CD14-positive monocyte (primary cell): ENCODE results near the gene SYNDIG1. TPM values are rescaled to one million over a fixed set of nuclear protein-coding genes. Genes with fewer than 3 reads are reported as not detected.

ENCODE experiments used
- DNase-seq, 3 donors: peaks; one replicate each; pipeline ENCODE4 v3.0.0-alpha.2; 2011 to 2022
- H2AFZ ChIP-seq: 2 replicates; pipeline ENCODE4 v1.6.0; 2012; ENCODE audit warnings: mild to moderate bottlenecking, low read depth, low read length, inconsistent platforms; ENCODE audit not compliant: insufficient read depth, poor library complexity, severe bottlenecking
- H3K27ac ChIP-seq, 2 donors: 1 replicate in 1 of 2; 2 replicates in 1 of 2; pipeline ENCODE4 v1.5.1; 2012 to 2013; ENCODE audit warnings: low read length in 2 of 2, control low read depth in 1 of 2, inconsistent platforms in 1 of 2, low read depth in 1 of 2, mild to moderate bottlenecking in 1 of 2
- H3K27me3 ChIP-seq, 2 donors: one replicate each; pipeline versions ENCODE4 v1.6.0 to v1.6.1; 2011 to 2013; ENCODE audit warnings: low read length in 2 of 2; ENCODE audit not compliant: control insufficient read depth in 2 of 2, insufficient read depth in 2 of 2
- H3K36me3 ChIP-seq, 2 donors: replicated peaks in 1 of 2; 1 replicate in 1 of 2; 2 replicates in 1 of 2; pipeline versions ENCODE4 v1.5.1 to v1.6.1; 2012 to 2013; ENCODE audit warnings: low read length in 2 of 2, control low read depth in 1 of 2, inconsistent platforms in 1 of 2, mild to moderate bottlenecking in 1 of 2; ENCODE audit not compliant: insufficient read depth in 2 of 2, control insufficient read depth in 1 of 2
- H3K4me1 ChIP-seq, 2 donors: 1 replicate in 1 of 2; 2 replicates in 1 of 2; pipeline versions ENCODE4 v1.5.1 to v1.6.1; 2012 to 2013; ENCODE audit warnings: low read length in 2 of 2, control low read depth in 1 of 2, inconsistent platforms in 1 of 2, mild to moderate bottlenecking in 1 of 2, moderate library complexity in 1 of 2; ENCODE audit not compliant: insufficient read depth in 2 of 2, control insufficient read depth in 1 of 2
- H3K4me2 ChIP-seq: replicated peaks from 2 replicates; pipeline ENCODE3; 2012; ENCODE audit warnings: low read length, moderate library complexity, mild to moderate bottlenecking; ENCODE audit not compliant: poor library complexity, severe bottlenecking; ENCODE audit errors: extremely low read depth
- H3K4me3 ChIP-seq, 3 experiments: fragments of 200-600 bp in 1 of 3; sonication (generic) in 1 of 3; replicated peaks in 1 of 3; 1 replicate in 2 of 3; 2 replicates in 1 of 3; pipeline ENCODE4 v1.5.1; 2011 to 2013; ENCODE audit warnings: low read length in 3 of 3, mild to moderate bottlenecking in 3 of 3, control low read depth in 2 of 3, low read depth in 2 of 3, inconsistent platforms in 1 of 3, moderate library complexity in 1 of 3
- H3K79me2 ChIP-seq: 2 replicates; pipeline ENCODE4 v1.6.0; 2012; ENCODE audit warnings: mild to moderate bottlenecking, control low read depth, inconsistent platforms, low read length, moderate library complexity; ENCODE audit not compliant: insufficient read depth
- H3K9ac ChIP-seq: 2 replicates; pipeline ENCODE4 v1.6.0; 2017; ENCODE audit warnings: low read length, mild to moderate bottlenecking; ENCODE audit not compliant: insufficient read depth, poor library complexity, severe bottlenecking
- H3K9me3 ChIP-seq, 2 donors: replicated peaks in 1 of 2; 1 replicate in 1 of 2; 2 replicates in 1 of 2; pipeline versions ENCODE4 v1.5.1 to v1.6.1; 2012 to 2013; ENCODE audit warnings: low read length in 2 of 2, control low read depth in 1 of 2; ENCODE audit not compliant: control insufficient read depth in 1 of 2, insufficient read depth in 1 of 2
- H4K20me1 ChIP-seq: 2 replicates; pipeline ENCODE4 v1.6.0; 2012; ENCODE audit warnings: mild to moderate bottlenecking, low read length, control low read depth, moderate library complexity; ENCODE audit not compliant: insufficient read depth
- H3K27ac Mint-ChIP-seq, 7 donors: one replicate each; pipeline ENCODE4 v1.8.0; 2020; ENCODE audit warnings: mild to moderate bottlenecking in 7 of 7, mixed read lengths in 7 of 7, moderate library complexity in 6 of 7, inconsistent platforms in 2 of 7
- H3K27me3 Mint-ChIP-seq, 3 donors: one replicate each; pipeline ENCODE4 v1.8.0; 2021 to 2022; ENCODE audit warnings: low read depth in 3 of 3, mild to moderate bottlenecking in 3 of 3, mixed read lengths in 3 of 3, moderate library complexity in 3 of 3, inconsistent platforms in 1 of 3
- H3K36me3 Mint-ChIP-seq, 2 donors: one replicate each; pipeline ENCODE4 v1.8.0; 2020; ENCODE audit warnings: mixed read lengths in 2 of 2, inconsistent platforms in 1 of 2, mild to moderate bottlenecking in 1 of 2
- H3K4me1 Mint-ChIP-seq: one replicate; pipeline ENCODE4 v1.8.0; 2020; ENCODE audit warnings: mild to moderate bottlenecking, mixed read lengths
- H3K4me3 Mint-ChIP-seq, 2 donors: one replicate each; pipeline ENCODE4 v1.8.0; 2020; ENCODE audit warnings: mild to moderate bottlenecking in 2 of 2, mixed read lengths in 2 of 2, moderate library complexity in 1 of 2
- H3K9me3 Mint-ChIP-seq, 7 donors: one replicate each; pipeline ENCODE4 v1.8.0; 2020 to 2022; ENCODE audit warnings: mixed read lengths in 7 of 7, mild to moderate bottlenecking in 6 of 7, moderate library complexity in 6 of 7, inconsistent platforms in 2 of 7
- WGBS: methylation state at CpG from one replicate; pipeline ENCODE4 v1.1.5; 2013; ENCODE audit warnings: missing lambda C conversion rate; ENCODE audit not compliant: insufficient coverage; 5-methylcytosine and 5-hydroxymethylcytosine counted together
- intact Hi-C, 2 donors: fragments of 100-400 bp; cut with micrococcal nuclease; formaldehyde crosslinking; loops; one replicate each; pipeline versions ENCODE4 v1.15.0 to v1.15.1; 2023
- polyA plus RNA-seq, 3 donors: library from polyadenylated mRNA; depleted of rRNA in 1 of 3; unstranded in 2 of 3; stranded (reverse) in 1 of 3; fragments of 300-500 nt in 2 of 3; fragments of >200 nt in 1 of 3; fragmentation: Illumina TruSeq in 2 of 3; gene quantifications; 1 replicate in 2 of 3; 2 replicates in 1 of 3; pipeline ENCODE4 v1.2.3, GENCODE V29; 2012 to 2021
- TF ChIP-seq, protein P1 (sequence below): fragments of 200-600 bp; IDR thresholded peaks from one replicate; pipeline ENCODE4 v1.8.0; 2022; ENCODE audit warnings: antibody characterized with exemption, mild to moderate bottlenecking

The SYNDIG1 gene
- polyA plus RNA-seq, 3 donors: not detected

DNA sequence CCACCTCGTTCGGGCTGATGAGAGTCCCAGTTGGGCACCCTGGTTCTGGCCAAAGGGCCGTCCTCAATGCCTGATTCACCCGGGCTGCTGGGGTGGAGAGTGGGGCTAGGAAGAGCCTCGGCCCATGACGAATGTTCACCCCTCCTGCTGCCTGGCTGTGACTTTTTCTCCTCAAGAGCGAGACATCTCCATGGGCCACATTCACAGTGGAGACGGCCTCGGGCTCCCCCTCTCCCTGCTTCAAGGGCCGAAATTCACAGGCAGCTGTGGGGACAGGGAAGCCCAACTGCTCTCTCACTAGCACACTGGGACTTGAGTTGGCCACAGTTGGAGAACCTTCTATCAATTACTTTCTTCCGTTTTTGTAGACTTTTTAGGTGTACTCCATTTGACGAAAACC lies 138.0 kb downstream of the SYNDIG1 start:
- H3K27me3 Mint-ChIP-seq: peaks cover 0 to 9% (median 4%) of the 10 kb centered on the region in 3 donors
- H2AFZ ChIP-seq: no peak overlapping the region
- WGBS: 95% methylated on average over 6 of the region's 12 CpGs
- no peaks in the 10 kb centered on the region for H3K79me2 ChIP-seq
- H3K4me1 Mint-ChIP-seq: no peaks in the 10 kb centered on the region
- intact Hi-C loops: no loop called here
- H3K27ac ChIP-seq: no peak overlapping the region
- no peak overlapping the region for H3K4me3 Mint-ChIP-seq
- TF ChIP-seq, protein P1, sequence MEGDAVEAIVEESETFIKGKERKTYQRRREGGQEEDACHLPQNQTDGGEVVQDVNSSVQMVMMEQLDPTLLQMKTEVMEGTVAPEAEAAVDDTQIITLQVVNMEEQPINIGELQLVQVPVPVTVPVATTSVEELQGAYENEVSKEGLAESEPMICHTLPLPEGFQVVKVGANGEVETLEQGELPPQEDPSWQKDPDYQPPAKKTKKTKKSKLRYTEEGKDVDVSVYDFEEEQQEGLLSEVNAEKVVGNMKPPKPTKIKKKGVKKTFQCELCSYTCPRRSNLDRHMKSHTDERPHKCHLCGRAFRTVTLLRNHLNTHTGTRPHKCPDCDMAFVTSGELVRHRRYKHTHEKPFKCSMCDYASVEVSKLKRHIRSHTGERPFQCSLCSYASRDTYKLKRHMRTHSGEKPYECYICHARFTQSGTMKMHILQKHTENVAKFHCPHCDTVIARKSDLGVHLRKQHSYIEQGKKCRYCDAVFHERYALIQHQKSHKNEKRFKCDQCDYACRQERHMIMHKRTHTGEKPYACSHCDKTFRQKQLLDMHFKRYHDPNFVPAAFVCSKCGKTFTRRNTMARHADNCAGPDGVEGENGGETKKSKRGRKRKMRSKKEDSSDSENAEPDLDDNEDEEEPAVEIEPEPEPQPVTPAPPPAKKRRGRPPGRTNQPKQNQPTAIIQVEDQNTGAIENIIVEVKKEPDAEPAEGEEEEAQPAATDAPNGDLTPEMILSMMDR: no peak
- H3K9ac ChIP-seq: no peak overlapping the region
- H3K4me1 ChIP-seq: no peaks in the 10 kb centered on the region
- H3K27me3 ChIP-seq: no peaks in the 10 kb centered on the region
- peaks cover 0 to 8% (median 3%) of the 10 kb centered on the region in 7 donors for H3K9me3 Mint-ChIP-seq
- no peak overlapping the region for H3K4me2 ChIP-seq
- H3K27ac Mint-ChIP-seq: no peak overlapping the region
- no peak overlapping the region for H3K4me3 ChIP-seq
- H3K9me3 ChIP-seq: peaks cover 0 to 4% of the 10 kb centered on the region in 2 donors
- no peaks in the 10 kb centered on the region for H3K36me3 Mint-ChIP-seq
- no peaks in the 10 kb centered on the region for H3K36me3 ChIP-seq
- H4K20me1 ChIP-seq: no peaks in the 10 kb centered on the region
- no peak for DNase-seq

DNA sequence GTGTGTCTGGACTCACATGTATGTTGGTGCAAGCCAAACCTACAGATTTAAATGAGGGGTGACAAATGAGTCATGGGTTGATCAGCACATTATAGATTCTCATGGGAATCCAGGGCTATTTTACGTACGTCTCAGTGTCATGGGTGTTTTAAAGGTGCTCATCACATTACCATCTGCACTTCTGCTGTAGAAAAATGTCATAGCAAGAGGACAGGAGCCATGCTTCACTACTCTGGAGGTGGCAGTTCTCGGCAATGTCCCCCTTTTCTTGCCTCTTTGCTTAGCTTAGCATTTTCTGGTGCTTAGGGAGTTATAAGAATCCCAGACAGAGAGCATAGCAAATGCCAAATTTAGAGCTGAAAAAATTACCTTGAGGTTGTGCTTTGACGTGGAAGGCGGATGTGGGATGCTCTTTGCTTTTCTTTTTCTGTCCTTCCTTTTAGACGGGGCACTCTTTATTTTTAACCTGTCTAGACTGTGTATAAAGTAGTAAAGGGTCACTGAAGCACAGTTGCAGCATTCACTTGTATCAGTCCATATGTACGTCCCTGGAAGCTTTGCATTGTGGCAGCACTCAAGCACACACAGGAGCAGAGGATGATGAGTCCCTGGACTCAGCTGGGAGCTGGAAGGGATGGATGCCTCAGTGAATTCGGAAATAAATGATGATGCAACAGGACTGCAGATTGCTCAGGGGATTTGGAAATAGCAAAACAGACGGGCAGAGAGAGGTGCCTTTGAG lies 139.7 kb downstream of the SYNDIG1 start:
- Mint-ChIP-seq H3K4me1 (no peaks in the 10 kb centered on the region), H3K4me3 (no peak overlapping the region), H3K9me3 (peaks cover 0 to 7% (median 0%) of the 10 kb centered on the region in 7 donors), H3K36me3 (no peaks in the 10 kb centered on the region), H3K27me3 (peaks cover 0 to 5% (median 4%) of the 10 kb centered on the region in 3 donors), H3K27ac (no peak overlapping the region)
- Histone ChIP-seq H3K9me3 (no peaks in the 10 kb centered on the region), H3K9ac (no peak overlapping the region), H2AFZ (no peak overlapping the region), H3K27me3 (no peaks in the 10 kb centered on the region), H4K20me1 (no peaks in the 10 kb centered on the region), H3K4me3 (no peak overlapping the region), H3K27ac (no peak overlapping the region), H3K36me3 (no peaks in the 10 kb centered on the region), H3K79me2 (no peaks in the 10 kb centered on the region), H3K4me1 (no peaks in the 10 kb centered on the region), H3K4me2 (no peak overlapping the region)
- TF ChIP-seq, protein P1: no peak
- intact Hi-C loops: no loop called here
- WGBS: 100% methylated on average over 2 of the region's 9 CpGs
- no peak for DNase-seq
